Measurements from ENCODE around the gene CCDC97.

DNA sequence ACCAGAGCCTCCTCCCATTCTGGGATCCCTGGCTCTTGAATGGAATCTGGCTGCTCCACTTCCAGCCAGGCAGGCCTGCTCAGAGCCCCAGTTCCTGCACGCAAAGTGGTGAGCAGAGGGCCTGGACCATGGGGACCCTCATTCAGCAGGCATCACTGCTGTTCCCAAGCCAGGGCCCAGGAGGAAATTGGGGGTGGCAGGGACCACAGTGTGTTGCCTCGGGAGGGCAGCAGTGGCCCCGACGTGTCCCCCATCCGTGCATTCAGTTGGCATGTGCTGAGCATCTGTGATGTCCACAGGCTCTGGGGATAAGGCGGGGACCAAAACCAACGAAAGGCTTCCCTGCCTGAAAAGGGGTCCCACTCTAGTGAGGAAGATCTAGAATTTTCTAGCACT is 11.2 kb downstream of the CCDC97 start:
- TF ChIP-seq CTCF (tag by site-specific recombination; IDR thresholded peaks at IDR 0.05): no peak
- TF ChIP-seq MYNN (tag by site-specific recombination; IDR thresholded peaks at IDR 0.05; ENCODE audit: borderline replicate concordance): no peak
- TF ChIP-seq ZNF513 (tag by site-specific recombination; IDR thresholded peaks at IDR 0.05): no peak
- no peak for TF ChIP-seq ZNF114 (tag by site-specific recombination; IDR thresholded peaks at IDR 0.05)
- TF ChIP-seq, protein P1, sequence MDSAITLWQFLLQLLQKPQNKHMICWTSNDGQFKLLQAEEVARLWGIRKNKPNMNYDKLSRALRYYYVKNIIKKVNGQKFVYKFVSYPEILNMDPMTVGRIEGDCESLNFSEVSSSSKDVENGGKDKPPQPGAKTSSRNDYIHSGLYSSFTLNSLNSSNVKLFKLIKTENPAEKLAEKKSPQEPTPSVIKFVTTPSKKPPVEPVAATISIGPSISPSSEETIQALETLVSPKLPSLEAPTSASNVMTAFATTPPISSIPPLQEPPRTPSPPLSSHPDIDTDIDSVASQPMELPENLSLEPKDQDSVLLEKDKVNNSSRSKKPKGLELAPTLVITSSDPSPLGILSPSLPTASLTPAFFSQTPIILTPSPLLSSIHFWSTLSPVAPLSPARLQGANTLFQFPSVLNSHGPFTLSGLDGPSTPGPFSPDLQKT (IDR thresholded peaks at IDR 0.05; ENCODE audit: borderline replicate concordance, low read depth, low read length): no peak
- TF ChIP-seq, protein P2, sequence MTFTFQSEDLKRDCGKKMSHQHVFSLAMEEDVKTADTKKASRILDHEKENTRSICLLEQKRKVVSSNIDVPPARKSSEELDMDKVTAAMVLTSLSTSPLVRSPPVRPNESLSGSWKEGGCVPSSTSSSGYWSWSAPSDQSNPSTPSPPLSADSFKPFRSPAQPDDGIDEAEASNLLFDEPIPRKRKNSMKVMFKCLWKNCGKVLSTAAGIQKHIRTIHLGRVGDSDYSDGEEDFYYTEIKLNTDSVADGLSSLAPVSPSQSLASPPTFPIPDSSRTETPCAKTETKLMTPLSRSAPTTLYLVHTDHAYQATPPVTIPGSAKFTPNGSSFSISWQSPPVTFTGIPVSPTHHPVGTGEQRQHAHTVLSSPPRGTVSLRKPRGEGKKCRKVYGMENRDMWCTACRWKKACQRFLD (tag by site-specific recombination; IDR thresholded peaks at IDR 0.05): no peak
- no peak for TF ChIP-seq BCL11B (tag by site-specific recombination; IDR thresholded peaks at IDR 0.05; ENCODE audit: low read depth)
- no peak for TF ChIP-seq FEZF1 (tag by site-specific recombination; IDR thresholded peaks at IDR 0.05)
- no peak for TF ChIP-seq YY1 (tag by site-specific recombination; IDR thresholded peaks at IDR 0.05)
- no peak for TF ChIP-seq REST (tag by site-specific recombination; IDR thresholded peaks at IDR 0.05)
- no peak for TF ChIP-seq ZNF501 (tag by site-specific recombination; IDR thresholded peaks at IDR 0.05)
